Activated CD8-positive, alpha-beta memory T cell treated with anti-CD3 and anti-CD28 coated beads for 48 hours (primary cell): ENCODE data around the gene NDUFV2.
"Not testable (repeated sequence)": the region's sequence is repeated elsewhere in the genome, so short reads cannot be mapped to it uniquely, and the experiment has no call there.

Source experiments
- DNase-seq, 3 experiments: peaks; one replicate each; pipeline ENCODE4 v3.0.0-alpha.2; 2020; ENCODE audit warnings: low read depth in 2 of 3, low spot score in 2 of 3

Gene NDUFV2

GRCh38 chr18:9150121-9150520, 47.6 kb downstream of the NDUFV2 start:
- DNase-seq: no peak

DNA sequence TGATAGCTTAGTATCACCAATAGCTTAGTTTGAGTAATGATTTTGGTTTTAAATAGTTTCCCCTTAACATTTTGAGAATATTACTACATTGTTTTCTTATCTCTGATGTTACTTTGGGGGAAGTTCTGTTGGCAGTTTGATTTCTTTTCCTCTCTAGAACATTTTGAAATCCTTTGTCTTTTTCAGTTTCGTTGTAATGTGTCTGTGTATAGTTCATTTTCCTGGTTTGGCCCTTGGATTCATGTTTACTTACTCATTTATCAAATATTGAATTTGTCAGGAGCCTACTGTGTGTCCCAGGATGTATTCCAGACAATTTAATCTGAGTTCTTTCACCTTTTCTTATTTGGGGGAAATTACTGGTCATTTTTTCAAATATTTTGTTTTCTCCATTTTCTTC, 50.8 kb downstream of the NDUFV2 start:
- no peak for DNase-seq

- no peak for DNase-seq
Observed at GRCh38 chr18:9156604-9157249, 54.2 kb downstream of the NDUFV2 start.

- DNase-seq: no peak
Observed at GRCh38 chr18:9157806-9158205, 55.3 kb downstream of the NDUFV2 start.

DNA sequence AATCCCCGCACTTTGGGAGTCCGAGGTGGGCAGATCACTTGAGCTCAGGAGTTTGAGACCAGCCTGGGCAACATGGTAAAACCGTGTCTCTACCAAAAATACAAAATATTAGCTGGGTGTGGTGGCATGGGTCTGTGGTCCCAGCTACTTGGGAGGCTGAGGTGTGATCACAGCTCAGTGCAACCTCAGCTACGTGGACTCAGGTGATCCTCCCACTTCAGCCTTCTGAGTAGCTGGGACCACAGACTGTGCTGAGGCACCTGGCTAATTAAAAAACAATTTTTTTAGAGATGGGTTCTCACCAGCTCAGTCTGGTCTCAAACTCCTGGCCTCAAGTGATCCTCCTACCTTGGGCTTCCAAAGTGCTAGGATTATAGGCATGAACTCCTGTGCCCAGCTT, 57.5 kb downstream of the NDUFV2 start:
- DNase-seq: no peak

GRCh38 chr18:9162663-9163062, 60.2 kb downstream of the NDUFV2 start:
- not testable (repeated sequence) for DNase-seq

GRCh38 chr18:9164149-9164548, 61.6 kb downstream of the NDUFV2 start:
- DNase-seq: not testable (repeated sequence)

DNA sequence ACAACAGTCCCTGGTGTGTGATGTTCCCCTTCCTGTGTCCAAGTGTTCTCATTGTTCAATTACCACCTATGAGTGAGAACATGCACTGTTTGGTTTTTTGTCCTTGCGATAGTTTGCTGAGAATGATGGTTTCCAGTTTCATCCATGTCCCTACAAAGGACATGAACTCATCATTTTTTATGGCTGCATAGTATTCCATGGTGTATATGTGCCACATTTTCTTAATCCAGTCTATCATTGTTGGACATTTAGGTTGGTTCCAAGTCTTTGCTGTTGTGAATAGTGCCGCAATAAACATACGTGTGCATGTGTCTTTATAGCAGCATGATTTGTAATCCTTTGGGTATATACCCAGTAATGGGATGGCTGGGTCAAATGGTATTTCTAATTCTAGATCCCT, 63.4 kb downstream of the NDUFV2 start:
- DNase-seq: not testable (repeated sequence)

- DNase-seq: not testable (repeated sequence)
Observed at GRCh38 chr18:9169515-9169914, 67.0 kb downstream of the NDUFV2 start.

DNA sequence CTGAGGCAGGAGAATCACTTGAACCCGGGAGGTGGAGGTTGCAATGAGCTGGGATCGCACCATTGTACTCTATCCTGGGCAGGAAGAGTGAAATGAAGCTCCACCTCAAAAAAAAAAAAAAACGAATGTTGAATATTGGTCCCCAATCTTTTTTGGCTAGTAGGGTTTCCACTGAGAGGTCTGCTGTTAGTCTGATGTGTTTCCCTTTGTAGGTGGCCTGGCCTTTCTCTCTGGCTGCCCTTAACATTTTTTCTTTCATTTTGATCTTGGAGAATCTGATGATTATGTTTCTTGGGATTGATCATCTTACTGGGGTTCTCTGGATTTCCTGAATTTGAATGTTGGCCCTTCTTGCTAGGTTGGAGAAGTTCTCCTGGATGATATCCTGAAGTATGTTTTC, 69.4 kb downstream of the NDUFV2 start:
- DNase-seq: not testable (repeated sequence)

DNA sequence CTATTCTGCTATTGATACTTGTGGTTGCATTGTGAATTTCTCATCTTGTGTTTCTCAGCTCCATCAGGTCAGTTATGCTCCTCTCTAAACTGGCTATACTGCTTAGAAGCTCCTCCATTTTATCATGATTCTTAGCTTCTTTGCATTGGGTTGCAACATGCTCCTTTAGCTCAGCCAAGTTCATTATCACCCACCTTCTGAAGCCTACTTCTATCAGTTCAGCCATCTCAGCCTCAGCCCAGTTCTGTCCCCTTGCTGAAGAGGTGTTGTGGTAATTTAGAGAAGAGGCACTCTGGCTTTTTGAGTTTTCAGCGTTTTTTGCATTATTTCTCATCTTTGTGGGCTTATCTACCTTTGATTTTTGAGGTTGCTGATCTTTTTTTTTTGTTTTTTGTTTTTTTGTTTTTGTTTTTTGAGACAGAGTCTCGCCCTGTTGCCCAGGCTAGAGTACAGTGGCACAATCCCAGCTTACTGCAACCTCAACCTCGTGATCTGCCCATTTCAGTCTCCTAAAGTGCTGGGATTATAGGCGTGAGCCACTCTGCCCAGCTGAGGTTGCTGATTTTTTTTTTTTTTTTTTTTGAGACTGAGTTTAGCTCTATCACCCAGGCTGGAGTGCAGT, 70.1 kb downstream of the NDUFV2 start:
- no peak for DNase-seq

DNA sequence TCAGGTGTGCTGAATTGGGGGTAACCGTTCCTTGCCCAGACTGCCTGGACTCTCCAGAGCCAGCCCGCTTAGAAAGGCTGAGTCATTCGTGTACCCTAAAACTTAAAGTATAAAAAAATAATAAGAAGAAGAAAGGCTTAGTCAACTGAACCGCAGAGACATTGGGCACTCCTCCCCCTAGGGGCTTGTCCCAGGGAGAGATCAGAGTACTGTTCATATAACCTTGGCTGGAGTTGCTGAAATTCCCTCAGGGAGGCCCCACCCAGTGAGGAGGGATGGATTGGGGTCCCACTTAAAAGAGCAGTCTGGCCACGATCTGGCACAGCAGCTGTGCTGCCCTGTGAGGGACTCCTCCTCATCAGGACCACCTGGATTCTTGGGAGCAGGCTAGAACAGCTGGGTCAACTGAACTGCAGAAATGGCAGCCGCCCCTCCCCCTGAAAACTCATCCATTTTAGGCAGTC, 71.3 kb downstream of the NDUFV2 start:
- DNase-seq: no peak

GRCh38 chr18:9174302-9174701, 71.8 kb downstream of the NDUFV2 start:
- no peak for DNase-seq

DNA sequence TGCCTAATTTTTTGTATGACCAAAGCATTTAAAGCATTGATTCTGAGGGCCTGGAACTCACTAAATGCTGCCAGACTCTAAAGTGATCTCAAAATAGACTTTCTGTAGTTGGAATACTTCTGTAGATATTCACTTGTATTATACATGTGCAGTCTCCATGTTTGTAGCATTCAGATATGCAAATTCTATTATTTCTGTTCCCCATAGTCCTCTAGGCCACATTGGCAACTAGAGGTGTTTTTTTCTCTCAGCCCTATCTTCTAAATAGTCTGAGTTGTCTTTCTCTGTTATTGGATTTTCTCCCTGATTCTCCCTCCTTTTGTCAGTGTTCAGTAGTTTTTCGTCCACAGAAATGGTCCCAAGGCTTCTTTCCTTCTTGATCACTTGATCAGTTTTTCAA, 72.6 kb downstream of the NDUFV2 start:
- no peak for DNase-seq

DNA sequence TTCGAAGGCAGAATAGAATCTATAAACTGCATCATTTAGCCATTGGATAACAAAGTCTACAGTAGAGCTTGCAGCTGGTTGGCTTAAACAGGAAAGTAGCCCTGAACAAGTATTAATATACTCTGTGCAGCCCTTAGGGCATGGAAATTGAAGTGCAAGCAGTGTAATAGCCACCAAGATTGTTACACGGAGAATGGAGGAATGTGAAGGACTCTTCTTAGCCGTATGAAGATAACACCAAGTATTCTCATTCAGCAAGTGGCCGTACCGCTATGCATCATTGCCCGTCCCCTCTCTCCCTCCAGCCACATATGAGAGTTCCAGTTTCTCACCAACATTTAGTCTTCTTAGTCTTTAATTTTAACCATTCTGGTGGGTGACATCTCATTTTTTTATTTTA, 74.5 kb downstream of the NDUFV2 start:
- DNase-seq: no peak

DNA sequence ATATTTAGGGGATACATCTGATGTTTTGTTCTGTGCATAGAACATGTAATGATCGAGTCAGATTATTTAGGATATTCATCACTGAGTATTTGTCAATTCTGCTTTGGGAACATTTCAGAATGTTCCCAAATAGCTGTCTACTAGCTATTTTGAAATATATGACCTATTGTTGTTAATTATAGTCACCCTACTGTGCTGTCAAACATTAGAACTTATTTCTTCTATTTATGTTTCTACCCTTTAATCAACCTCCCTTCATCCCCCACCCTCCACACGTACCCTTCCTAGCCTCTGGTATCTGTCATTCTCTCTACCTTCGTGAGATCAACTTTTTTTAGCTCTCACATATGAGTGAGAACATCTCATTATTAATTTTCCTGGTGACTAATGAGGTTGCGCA, 75.0 kb downstream of the NDUFV2 start:
- DNase-seq: no peak

GRCh38 chr18:9178557-9178956, 76.1 kb downstream of the NDUFV2 start:
- no peak for DNase-seq

DNA sequence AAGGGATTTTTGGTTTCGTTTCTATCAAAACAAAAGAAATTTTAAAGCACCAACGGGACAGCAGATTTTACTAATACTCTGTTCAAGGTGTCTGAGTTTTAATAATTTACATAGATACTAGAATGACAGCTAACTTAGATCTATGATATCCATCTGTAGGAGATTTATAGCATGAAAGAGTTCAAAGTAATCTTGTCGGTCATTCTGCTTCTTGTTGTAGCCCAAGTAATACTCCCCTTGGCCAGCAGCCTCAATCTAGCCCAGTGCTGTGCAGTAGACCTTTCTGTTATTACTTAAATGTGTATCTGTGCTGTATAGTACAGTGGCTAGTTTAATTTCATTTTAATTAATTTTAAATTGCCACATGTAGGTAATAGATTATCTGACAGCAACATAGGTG, 78.8 kb downstream of the NDUFV2 start:
- DNase-seq: no peak

DNA sequence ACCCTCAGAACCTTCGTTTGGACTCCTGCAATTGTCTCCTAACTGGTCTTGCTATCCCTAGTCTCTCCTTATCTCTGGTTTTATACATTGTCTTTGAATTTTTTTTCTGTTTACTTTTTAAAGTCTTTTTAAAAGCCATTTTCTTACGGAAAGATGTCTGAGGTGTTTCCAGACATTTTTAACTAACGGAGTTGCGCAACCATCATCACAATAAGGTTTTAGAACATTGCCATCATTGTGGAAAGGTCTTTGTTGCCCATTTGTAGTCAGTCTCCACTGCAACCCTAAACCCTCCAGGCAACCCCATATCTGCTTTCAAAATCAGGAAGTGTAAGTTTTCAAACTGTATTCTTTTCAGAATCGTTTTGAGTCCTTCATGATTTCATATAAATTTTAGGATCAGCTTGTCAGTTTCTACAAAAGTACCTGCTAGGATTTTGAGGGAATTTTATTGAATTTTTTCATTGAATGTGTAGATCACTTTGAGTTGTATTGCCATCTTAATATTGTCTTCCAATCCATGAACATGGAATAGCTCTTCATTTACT, 80.4 kb downstream of the NDUFV2 start:
- DNase-seq: no peak
